ENCODE data around the gene MYLK. TPM values are rescaled to one million over a fixed set of nuclear protein-coding genes. Genes with fewer than 3 reads are reported as not detected.

MYLK gene
- polyA plus RNA-seq, 3 donors from 2014 or later: 0.36 to 3.7 (median 0.89) TPM

- peaks cover 0 to 6% (median 5%) of the 10 kb centered on the region in 3 donors for H3K27me3 Mint-ChIP-seq (ENCODE audit: low read depth in 3 of 3)
Observed at GRCh38 chr3:123791898-123792297, 92.2 kb downstream of the MYLK start.

GRCh38 chr3:123791417-123791816, 92.7 kb downstream of the MYLK start:
- Mint-ChIP-seq H3K27ac (no peak overlapping the region), H3K27me3 (ENCODE audit: low read depth in 3 of 3) (peaks cover 0 to 6% (median 5%) of the 10 kb centered on the region in 3 donors), H3K9me3 (peaks cover 0 to 2% (median 0%) of the 10 kb centered on the region in 6 donors), H3K36me3 (no peaks in the 10 kb centered on the region), H3K4me3 (no peak overlapping the region), H3K4me1 (no peaks in the 10 kb centered on the region)
- no peak for DNase-seq

More at GRCh38 chr3:123791898-123792297, 92.2 kb downstream of the MYLK start:
- Mint-ChIP-seq H3K36me3 (no peaks in the 10 kb centered on the region), H3K27ac (no peak overlapping the region), H3K9me3 (peaks cover 0 to 2% (median 0%) of the 10 kb centered on the region in 6 donors), H3K4me3 (no peak overlapping the region), H3K4me1 (no peaks in the 10 kb centered on the region)
- DNase-seq: no peak

- peaks cover 0 to 2% (median 0%) of the 10 kb centered on the region in 6 donors for H3K9me3 Mint-ChIP-seq
- H3K36me3 Mint-ChIP-seq: no peaks in the 10 kb centered on the region
- H3K4me3 Mint-ChIP-seq: no peak overlapping the region
- peaks cover 0 to 6% (median 3%) of the 10 kb centered on the region in 3 donors for H3K27me3 Mint-ChIP-seq (ENCODE audit: low read depth in 3 of 3)
- DNase-seq: no peak
- no peak overlapping the region for H3K27ac Mint-ChIP-seq
- H3K4me1 Mint-ChIP-seq: no peaks in the 10 kb centered on the region
Observed at GRCh38 chr3:123791073-123791370, 93.1 kb downstream of the MYLK start.

GRCh38 chr3:123790254-123791072, 93.7 kb downstream of the MYLK start:
- Mint-ChIP-seq H3K4me3 (no peak overlapping the region), H3K27ac (no peak overlapping the region), H3K4me1 (no peaks in the 10 kb centered on the region), H3K36me3 (no peaks in the 10 kb centered on the region), H3K9me3 (peaks cover 0 to 2% (median 0%) of the 10 kb centered on the region in 6 donors), H3K27me3 (ENCODE audit: low read depth in 3 of 3) (peaks cover 0 to 6% (median 3%) of the 10 kb centered on the region in 3 donors)
- no peak for DNase-seq

- Mint-ChIP-seq H3K36me3 (no peaks in the 10 kb centered on the region), H3K4me3 (no peak overlapping the region), H3K9me3 (peaks cover 0 to 2% (median 0%) of the 10 kb centered on the region in 6 donors), H3K4me1 (no peaks in the 10 kb centered on the region), H3K27ac (no peak overlapping the region), H3K27me3 (ENCODE audit: low read depth in 3 of 3) (peaks cover 0 to 12% (median 3%) of the 10 kb centered on the region in 3 donors)
- DNase-seq: no peak
Observed at GRCh38 chr3:123789760-123790159, 94.4 kb downstream of the MYLK start.

GRCh38 chr3:123789160-123789559, 95.0 kb downstream of the MYLK start:
- no peak overlapping the region for H3K27ac Mint-ChIP-seq
- H3K36me3 Mint-ChIP-seq: no peaks in the 10 kb centered on the region
- H3K9me3 Mint-ChIP-seq: peaks cover 0 to 2% (median 0%) of the 10 kb centered on the region in 6 donors
- H3K4me1 Mint-ChIP-seq: no peaks in the 10 kb centered on the region
- DNase-seq: no peak
- H3K4me3 Mint-ChIP-seq: no peak overlapping the region
- H3K27me3 Mint-ChIP-seq (ENCODE audit: low read depth in 3 of 3): peaks cover 1 to 12% (median 3%) of the 10 kb centered on the region in 3 donors

- H3K27ac Mint-ChIP-seq: no peak overlapping the region
- no peak for DNase-seq
- H3K36me3 Mint-ChIP-seq: no peaks in the 10 kb centered on the region
- H3K9me3 Mint-ChIP-seq: peaks cover 0 to 2% (median 0%) of the 10 kb centered on the region in 6 donors
- peaks cover 1 to 12% (median 3%) of the 10 kb centered on the region in 3 donors for H3K27me3 Mint-ChIP-seq (ENCODE audit: low read depth in 3 of 3)
- H3K4me1 Mint-ChIP-seq: no peaks in the 10 kb centered on the region
- no peak overlapping the region for H3K4me3 Mint-ChIP-seq
Observed at GRCh38 chr3:123788710-123789109, 95.4 kb downstream of the MYLK start.

GRCh38 chr3:123787133-123787532, 97.0 kb downstream of the MYLK start:
- DNase-seq: no peak
- no peak overlapping the region for H3K4me3 Mint-ChIP-seq

GRCh38 chr3:123785602-123786001, 98.5 kb downstream of the MYLK start:
- H3K36me3 Mint-ChIP-seq: no peaks in the 10 kb centered on the region
- no peak for DNase-seq
- H3K9me3 Mint-ChIP-seq: peaks cover 0 to 2% (median 0%) of the 10 kb centered on the region in 6 donors
- peaks cover 0 to 6% (median 1%) of the 10 kb centered on the region in 3 donors for H3K27me3 Mint-ChIP-seq (ENCODE audit: low read depth in 3 of 3)
- no peak overlapping the region for H3K4me3 Mint-ChIP-seq
- no peak overlapping the region for H3K27ac Mint-ChIP-seq
- H3K4me1 Mint-ChIP-seq: no peaks in the 10 kb centered on the region

More at GRCh38 chr3:123787133-123787532, 97.0 kb downstream of the MYLK start:
- no peaks in the 10 kb centered on the region for H3K4me1 Mint-ChIP-seq
- peaks cover 0 to 2% (median 0%) of the 10 kb centered on the region in 6 donors for H3K9me3 Mint-ChIP-seq
- H3K27me3 Mint-ChIP-seq (ENCODE audit: low read depth in 3 of 3): peaks cover 0 to 6% (median 1%) of the 10 kb centered on the region in 3 donors
- H3K27ac Mint-ChIP-seq: no peak overlapping the region
- H3K36me3 Mint-ChIP-seq: no peaks in the 10 kb centered on the region

GRCh38 chr3:123783811-123784210, 100.3 kb downstream of the MYLK start:
- Mint-ChIP-seq H3K27me3 (ENCODE audit: low read depth in 3 of 3) (peaks cover 0 to 6% (median 1%) of the 10 kb centered on the region in 3 donors), H3K27ac (no peak overlapping the region), H3K4me1 (no peaks in the 10 kb centered on the region), H3K36me3 (no peaks in the 10 kb centered on the region), H3K9me3 (peaks cover 0 to 2% (median 0%) of the 10 kb centered on the region in 6 donors), H3K4me3 (no peak overlapping the region)
- no peak for DNase-seq

- H3K9me3 Mint-ChIP-seq: peaks cover 0 to 2% (median 0%) of the 10 kb centered on the region in 6 donors
- no peaks in the 10 kb centered on the region for H3K36me3 Mint-ChIP-seq
- H3K4me1 Mint-ChIP-seq: no peaks in the 10 kb centered on the region
- no peak overlapping the region for H3K4me3 Mint-ChIP-seq
- no peak for DNase-seq
- peaks cover 0 to 6% (median 1%) of the 10 kb centered on the region in 3 donors for H3K27me3 Mint-ChIP-seq (ENCODE audit: low read depth in 3 of 3)
- H3K27ac Mint-ChIP-seq: no peak overlapping the region
Observed at GRCh38 chr3:123783050-123783689, 101.0 kb downstream of the MYLK start.

GRCh38 chr3:123782488-123782887, 101.6 kb downstream of the MYLK start:
- Mint-ChIP-seq H3K4me1 (no peaks in the 10 kb centered on the region), H3K27me3 (ENCODE audit: low read depth in 3 of 3) (peaks cover 0 to 7% (median 1%) of the 10 kb centered on the region in 3 donors), H3K36me3 (no peaks in the 10 kb centered on the region), H3K4me3 (no peak overlapping the region), H3K9me3 (no peaks in the 10 kb centered on the region), H3K27ac (no peak overlapping the region)
- no peak for DNase-seq

- no peak overlapping the region for H3K27ac Mint-ChIP-seq
- no peaks in the 10 kb centered on the region for H3K36me3 Mint-ChIP-seq
- H3K9me3 Mint-ChIP-seq: no peaks in the 10 kb centered on the region
- no peak overlapping the region for H3K4me3 Mint-ChIP-seq
- no peak for DNase-seq
- H3K27me3 Mint-ChIP-seq (ENCODE audit: low read depth in 3 of 3): peaks cover 0 to 11% (median 1%) of the 10 kb centered on the region in 3 donors
- H3K4me1 Mint-ChIP-seq: no peaks in the 10 kb centered on the region
Observed at GRCh38 chr3:123781571-123782275, 102.4 kb downstream of the MYLK start.

- Mint-ChIP-seq H3K4me1 (no peaks in the 10 kb centered on the region), H3K27me3 (ENCODE audit: low read depth in 3 of 3) (peaks cover 0 to 11% (median 1%) of the 10 kb centered on the region in 3 donors), H3K9me3 (no peaks in the 10 kb centered on the region), H3K36me3 (no peaks in the 10 kb centered on the region), H3K4me3 (no peak overlapping the region), H3K27ac (no peak overlapping the region)
- DNase-seq: no peak
Observed at GRCh38 chr3:123781138-123781537, 103.0 kb downstream of the MYLK start.

Data from immature natural killer cell (primary cell).